ENCODE data around the gene NT5E.

Gene NT5E

DNA sequence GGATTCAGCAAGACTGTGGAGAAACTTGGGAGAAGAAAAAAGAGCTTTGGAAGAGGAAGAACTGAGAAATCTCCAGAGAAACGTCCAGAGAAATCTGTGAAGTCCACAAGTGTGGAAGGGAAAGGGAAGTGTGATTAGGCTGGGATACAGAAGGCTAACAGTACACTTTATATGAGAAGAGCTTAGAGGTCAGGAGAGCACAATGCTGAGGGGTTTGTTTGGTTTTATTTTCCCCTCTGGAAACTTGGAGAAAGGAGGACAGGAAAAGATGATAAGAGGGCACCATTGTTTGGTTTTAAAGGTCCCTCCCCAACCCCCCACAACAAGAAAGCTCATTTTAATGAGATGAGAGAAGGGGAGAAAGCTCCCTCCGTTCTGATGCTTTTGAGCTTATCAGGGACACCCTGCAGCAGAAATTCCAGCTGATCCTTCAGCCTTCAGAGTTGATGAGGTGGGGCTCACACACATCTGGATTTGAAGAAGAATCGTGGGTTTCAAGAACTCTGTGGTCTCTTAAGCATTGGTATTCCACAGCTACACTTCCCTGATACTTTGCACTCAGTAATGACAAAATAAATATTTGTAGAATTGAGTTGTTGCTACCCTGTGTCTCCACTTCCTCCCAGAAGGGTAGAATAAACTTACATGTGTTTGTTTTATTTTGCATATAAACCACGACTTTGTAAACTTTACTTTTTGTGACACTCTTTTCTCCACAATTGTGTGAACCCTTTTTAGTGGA is 1.9 kb downstream of the NT5E start:
- no peaks in the 10 kb centered on the region for H3K4me1 ChIP-seq
- H3K79me2 ChIP-seq: no peaks in the 10 kb centered on the region
- no peak overlapping the region for H3K9ac ChIP-seq
- H2AFZ ChIP-seq: no peak overlapping the region
- H3K36me3 ChIP-seq (ENCODE audit: control insufficient read depth, insufficient read depth, low read length): no peaks in the 10 kb centered on the region
- no peak overlapping the region for H3K4me2 ChIP-seq (ENCODE audit: low read length)
- no peak overlapping the region for H3K4me3 ChIP-seq (ENCODE audit: low read depth, low read length)
- TF ChIP-seq, protein P1, sequence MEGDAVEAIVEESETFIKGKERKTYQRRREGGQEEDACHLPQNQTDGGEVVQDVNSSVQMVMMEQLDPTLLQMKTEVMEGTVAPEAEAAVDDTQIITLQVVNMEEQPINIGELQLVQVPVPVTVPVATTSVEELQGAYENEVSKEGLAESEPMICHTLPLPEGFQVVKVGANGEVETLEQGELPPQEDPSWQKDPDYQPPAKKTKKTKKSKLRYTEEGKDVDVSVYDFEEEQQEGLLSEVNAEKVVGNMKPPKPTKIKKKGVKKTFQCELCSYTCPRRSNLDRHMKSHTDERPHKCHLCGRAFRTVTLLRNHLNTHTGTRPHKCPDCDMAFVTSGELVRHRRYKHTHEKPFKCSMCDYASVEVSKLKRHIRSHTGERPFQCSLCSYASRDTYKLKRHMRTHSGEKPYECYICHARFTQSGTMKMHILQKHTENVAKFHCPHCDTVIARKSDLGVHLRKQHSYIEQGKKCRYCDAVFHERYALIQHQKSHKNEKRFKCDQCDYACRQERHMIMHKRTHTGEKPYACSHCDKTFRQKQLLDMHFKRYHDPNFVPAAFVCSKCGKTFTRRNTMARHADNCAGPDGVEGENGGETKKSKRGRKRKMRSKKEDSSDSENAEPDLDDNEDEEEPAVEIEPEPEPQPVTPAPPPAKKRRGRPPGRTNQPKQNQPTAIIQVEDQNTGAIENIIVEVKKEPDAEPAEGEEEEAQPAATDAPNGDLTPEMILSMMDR (IDR thresholded peaks at IDR 0.05): no peak
- H3K27me3 ChIP-seq (ENCODE audit: control insufficient read depth, insufficient read depth, low read length): no peaks in the 10 kb centered on the region
- H3K9me3 ChIP-seq (ENCODE audit: control insufficient read depth, low read length): no peaks in the 10 kb centered on the region
- no peak overlapping the region for H3K27ac ChIP-seq

GRCh38 chr6:85452441-85452881 is 2.6 kb downstream of the NT5E start:
- Histone ChIP-seq H3K36me3 (ENCODE audit: control insufficient read depth, insufficient read depth, low read length) (no peaks in the 10 kb centered on the region), H3K4me3 (ENCODE audit: low read depth, low read length) (no peak overlapping the region), H3K79me2 (no peaks in the 10 kb centered on the region), H3K27me3 (ENCODE audit: control insufficient read depth, insufficient read depth, low read length) (no peaks in the 10 kb centered on the region), H3K4me1 (no peaks in the 10 kb centered on the region), H3K9me3 (ENCODE audit: control insufficient read depth, low read length) (no peaks in the 10 kb centered on the region), H2AFZ (no peak overlapping the region), H3K9ac (no peak overlapping the region), H3K27ac (no peak overlapping the region), H3K4me2 (ENCODE audit: low read length) (no peak overlapping the region)
- TF ChIP-seq, protein P1 (IDR thresholded peaks at IDR 0.05): no peak

DNA sequence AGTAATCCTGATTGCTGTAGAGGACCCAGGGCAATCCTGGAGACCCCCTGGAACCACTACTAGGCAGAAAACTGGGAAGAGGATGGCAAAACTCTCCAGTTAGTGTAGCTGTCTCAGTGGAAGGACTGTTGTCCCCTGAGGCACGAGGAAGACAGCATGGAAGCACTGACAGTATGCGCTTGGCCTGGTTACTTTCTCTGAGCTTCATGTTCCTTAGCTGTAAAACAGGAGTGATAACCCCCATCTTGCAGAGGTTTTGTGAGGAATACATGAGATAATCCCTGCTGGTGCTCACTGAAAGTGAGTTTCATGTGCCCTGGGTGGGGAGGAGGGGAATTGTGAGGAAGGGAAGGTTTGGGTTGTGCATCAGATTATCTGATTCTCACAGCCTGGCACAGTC is 3.2 kb downstream of the NT5E start:
- Histone ChIP-seq H3K79me2 (no peaks in the 10 kb centered on the region), H3K27ac (no peak overlapping the region), H3K36me3 (ENCODE audit: control insufficient read depth, insufficient read depth, low read length) (no peaks in the 10 kb centered on the region), H3K4me2 (ENCODE audit: low read length) (no peak overlapping the region), H3K4me1 (no peaks in the 10 kb centered on the region), H3K4me3 (ENCODE audit: low read depth, low read length) (no peak overlapping the region), H2AFZ (no peak overlapping the region), H3K9me3 (ENCODE audit: control insufficient read depth, low read length) (no peaks in the 10 kb centered on the region), H3K27me3 (ENCODE audit: control insufficient read depth, insufficient read depth, low read length) (no peaks in the 10 kb centered on the region), H3K9ac (no peak overlapping the region)
- TF ChIP-seq, protein P1 (IDR thresholded peaks at IDR 0.05): no peak

GRCh38 chr6:85453490-85453889 is 3.6 kb downstream of the NT5E start:
- no peak overlapping the region for H3K9ac ChIP-seq
- no peak overlapping the region for H3K4me2 ChIP-seq (ENCODE audit: low read length)
- H3K27me3 ChIP-seq (ENCODE audit: control insufficient read depth, insufficient read depth, low read length): no peaks in the 10 kb centered on the region
- no peak overlapping the region for H3K4me3 ChIP-seq (ENCODE audit: low read depth, low read length)
- H3K4me1 ChIP-seq: no peaks in the 10 kb centered on the region
- H3K9me3 ChIP-seq (ENCODE audit: control insufficient read depth, low read length): no peaks in the 10 kb centered on the region
- H3K36me3 ChIP-seq (ENCODE audit: control insufficient read depth, insufficient read depth, low read length): no peaks in the 10 kb centered on the region
- no peak overlapping the region for H2AFZ ChIP-seq
- H3K79me2 ChIP-seq: no peaks in the 10 kb centered on the region
- TF ChIP-seq, protein P1 (IDR thresholded peaks at IDR 0.05): no peak
- H3K27ac ChIP-seq: no peak overlapping the region

GRCh38 chr6:85455471-85456026 is 5.7 kb downstream of the NT5E start:
- H3K27ac ChIP-seq: no peak overlapping the region
- H2AFZ ChIP-seq: no peak overlapping the region
- no peaks in the 10 kb centered on the region for H3K9me3 ChIP-seq (ENCODE audit: control insufficient read depth, low read length)
- no peak overlapping the region for H3K4me2 ChIP-seq (ENCODE audit: low read length)
- H3K4me1 ChIP-seq: no peaks in the 10 kb centered on the region
- TF ChIP-seq, protein P1 (IDR thresholded peaks at IDR 0.05): no peak
- H3K9ac ChIP-seq: no peak overlapping the region
- no peaks in the 10 kb centered on the region for H3K79me2 ChIP-seq
- H3K36me3 ChIP-seq (ENCODE audit: control insufficient read depth, insufficient read depth, low read length): no peaks in the 10 kb centered on the region
- H3K4me3 ChIP-seq (ENCODE audit: low read depth, low read length): no peak overlapping the region
- H3K27me3 ChIP-seq (ENCODE audit: control insufficient read depth, insufficient read depth, low read length): no peaks in the 10 kb centered on the region

Measured in parathyroid adenoma (tissue), 2 donors.